Right lung (tissue), 5 donors: ENCODE results near the gene PTPRN2. TPM values are rescaled to one million over a fixed set of nuclear protein-coding genes. Genes with fewer than 3 reads are reported as not detected.
"Not testable (repeated sequence)": the region's sequence is repeated elsewhere in the genome, so short reads cannot be mapped to it uniquely, and the experiment has no call there.

Source experiments
- DNase-seq, 2 donors: peaks; one replicate each; pipeline ENCODE4 v3.0.0-alpha.2; 2013
- polyA plus RNA-seq, 5 donors: library from polyadenylated mRNA; unstranded; fragments of 120-200 nt; gene quantifications; one replicate each; pipeline versions ENCODE4 v1.2.1 to v1.2.3, GENCODE V29; 2013; ENCODE audit warnings: inconsistent platforms in 1 of 5, low replicate concordance in 1 of 5; ENCODE audit not compliant: insufficient read length in 5 of 5, insufficient read depth in 1 of 5

Gene PTPRN2
- polyA plus RNA-seq, 5 donors: 6.2 to 8.1 (median 7.0) TPM

DNA sequence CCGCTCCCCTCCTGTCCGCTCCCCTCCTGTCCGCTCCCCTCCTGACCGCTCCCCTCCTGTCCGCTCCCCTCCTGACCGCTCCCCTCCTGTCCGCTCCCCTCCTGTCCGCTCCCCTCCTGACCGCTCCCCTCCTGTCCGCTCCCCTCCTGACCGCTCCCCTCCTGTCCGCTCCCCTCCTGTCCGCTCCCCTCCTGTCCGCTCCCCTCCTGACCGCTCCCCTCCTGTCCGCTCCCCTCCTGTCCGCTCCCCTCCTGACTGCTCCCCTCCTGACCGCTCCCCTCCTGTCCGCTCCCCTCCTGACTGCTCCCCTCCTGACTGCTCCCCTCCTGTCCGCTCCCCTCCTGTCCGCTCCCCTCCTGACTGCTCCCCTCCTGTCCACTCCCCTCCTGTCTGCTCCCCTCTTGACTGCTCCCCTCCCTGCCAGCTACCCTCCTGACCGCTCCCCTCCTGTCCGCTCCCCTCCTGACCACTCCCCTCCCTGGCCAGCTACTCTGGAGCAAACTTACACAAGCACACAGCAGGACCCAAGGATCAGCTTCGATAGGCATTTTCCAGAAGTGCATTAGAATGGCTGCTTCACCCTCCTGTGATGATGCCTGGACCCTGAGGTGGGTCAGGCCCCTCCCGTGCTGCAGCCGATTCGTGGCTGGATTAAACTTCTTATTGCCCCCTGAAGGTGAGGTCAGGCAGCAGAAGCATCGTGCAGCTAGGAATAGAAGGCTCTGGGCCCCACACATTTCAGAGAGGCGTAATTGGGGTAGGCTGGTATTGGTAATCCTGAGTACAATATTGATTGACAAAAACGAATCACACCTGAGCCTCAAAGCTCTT lies 235.5 kb downstream of the PTPRN2 start:
- not testable (repeated sequence) for DNase-seq

DNA sequence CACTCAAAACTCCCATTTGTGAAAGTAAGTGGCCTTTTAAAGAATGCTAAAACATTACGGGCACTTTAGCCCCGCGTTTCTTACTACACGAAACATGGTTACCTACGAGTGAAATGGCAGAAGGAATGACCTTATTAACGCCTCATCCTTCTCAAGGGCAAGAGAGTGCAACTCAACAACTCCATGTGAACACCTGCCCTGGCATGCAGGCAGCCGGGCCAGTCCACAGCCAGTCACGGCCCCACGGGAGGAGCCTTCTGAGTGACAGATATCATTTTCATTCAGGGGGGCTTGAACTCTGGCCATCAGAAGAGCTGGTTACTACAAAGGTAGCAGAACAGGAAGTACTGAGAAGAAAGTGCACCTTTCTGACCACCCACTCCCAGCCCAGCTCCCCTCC lies 236.1 kb downstream of the PTPRN2 start:
- DNase-seq: no peak

DNA sequence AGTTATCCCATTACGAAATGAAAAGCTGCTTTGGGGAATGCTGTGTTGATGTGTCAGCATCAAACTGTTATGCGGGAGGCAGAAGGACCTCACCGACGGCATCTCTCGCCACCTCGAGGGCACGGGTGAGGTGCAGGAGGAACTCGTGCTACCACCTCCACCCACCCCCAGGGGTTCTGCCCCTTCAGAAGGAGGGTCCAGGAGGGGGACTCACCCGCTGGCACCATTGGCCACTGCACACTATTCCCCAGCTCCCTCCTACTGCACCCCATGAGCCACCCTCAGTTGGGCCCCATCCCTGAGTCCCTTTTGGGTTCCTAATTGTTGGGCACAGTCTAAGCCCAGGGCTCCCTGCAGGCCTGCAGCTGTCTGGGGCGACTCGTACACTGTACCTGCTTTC lies 236.6 kb downstream of the PTPRN2 start:
- DNase-seq: no peak

DNA sequence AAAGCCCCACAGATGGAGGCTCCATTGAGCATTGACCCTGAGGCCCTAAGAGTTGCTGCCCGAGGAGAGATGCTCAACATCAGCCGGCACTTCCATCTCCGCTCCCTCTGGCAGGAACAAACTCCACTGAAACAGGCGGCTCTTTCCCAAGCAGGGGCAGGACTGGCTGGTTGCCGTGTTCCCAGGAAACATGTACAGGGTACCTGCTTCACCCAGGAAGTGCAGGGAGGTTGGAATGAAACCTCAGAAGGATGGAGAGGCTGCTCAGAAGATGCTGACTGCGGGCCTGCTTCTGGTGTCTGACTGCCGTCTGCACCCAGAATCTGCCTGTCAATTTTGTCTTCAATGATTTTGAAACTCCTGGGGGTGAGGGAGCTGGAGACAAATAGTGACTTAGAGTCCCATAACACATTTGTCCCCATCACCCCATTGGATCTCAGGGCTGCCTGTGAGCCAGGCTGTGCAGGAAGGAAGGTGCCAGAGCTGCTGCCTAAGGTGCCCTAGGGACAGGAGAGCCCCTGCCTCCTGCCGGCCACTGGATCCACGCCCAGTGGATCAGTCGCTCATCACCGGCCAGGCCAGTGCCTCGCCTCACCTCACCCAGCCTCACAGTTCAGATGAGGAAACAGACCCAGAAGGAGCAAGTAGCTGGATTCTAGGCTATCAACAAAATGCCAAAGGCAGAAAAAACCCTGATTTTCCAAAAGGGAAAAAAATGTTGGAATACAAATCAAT lies 237.3 kb downstream of the PTPRN2 start:
- DNase-seq: no peak

DNA sequence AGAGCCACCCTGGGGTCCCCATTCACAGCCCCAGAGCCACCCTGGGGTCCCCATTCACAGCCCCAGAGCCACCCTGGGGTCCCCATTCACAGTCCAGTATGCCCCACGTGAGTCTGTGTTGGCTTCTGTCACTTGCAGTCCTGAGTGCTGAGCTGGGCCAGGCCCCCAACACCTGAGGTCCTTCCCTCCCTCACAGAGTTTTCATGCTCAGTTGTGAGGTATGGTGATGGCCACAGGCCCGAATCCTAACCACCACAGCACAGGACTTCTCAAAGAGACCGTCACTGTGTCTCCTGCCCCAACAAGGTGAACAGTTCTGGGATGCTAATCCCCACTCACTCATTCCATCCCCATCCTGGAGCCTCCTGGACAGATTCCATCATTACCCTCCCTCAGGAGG lies 239.2 kb downstream of the PTPRN2 start:
- DNase-seq: no peak

DNA sequence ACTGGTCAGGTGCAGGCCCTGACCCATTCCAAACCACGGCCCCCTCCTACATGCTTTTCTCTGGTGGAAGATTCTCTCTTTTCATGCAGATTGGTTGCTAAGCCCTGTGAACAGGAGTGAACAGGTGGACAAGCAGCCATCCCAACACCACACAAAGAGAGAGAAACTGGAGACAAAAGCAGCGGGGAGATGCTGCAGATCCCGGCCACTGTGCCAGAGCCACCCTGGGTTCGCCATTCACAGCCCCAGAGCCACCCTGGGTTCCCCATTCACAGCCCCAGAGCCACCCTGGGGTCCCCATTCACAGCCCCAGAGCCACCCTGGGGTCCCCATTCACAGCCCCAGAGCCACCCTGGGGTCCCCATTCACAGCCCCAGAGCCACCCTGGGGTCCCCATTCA lies 239.6 kb downstream of the PTPRN2 start:
- DNase-seq: not testable (repeated sequence)

DNA sequence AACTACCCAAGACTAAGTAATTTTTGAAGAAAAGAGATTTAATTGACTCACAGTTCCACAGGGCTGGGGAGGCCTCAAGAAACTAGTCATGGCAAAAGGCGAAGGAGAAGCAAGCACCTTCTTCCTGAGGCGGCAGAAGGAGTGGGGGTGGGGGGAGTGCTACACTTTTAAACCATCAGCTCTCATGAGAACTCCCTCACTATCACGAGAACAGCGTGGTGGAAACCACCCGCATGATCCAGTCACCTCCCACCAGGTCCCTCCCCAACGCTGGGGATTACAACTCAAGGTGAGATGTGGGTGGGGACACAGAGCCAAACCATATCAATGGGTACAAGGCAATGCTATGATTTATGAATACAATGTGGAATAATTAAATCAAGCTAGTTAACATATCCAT lies 241.9 kb downstream of the PTPRN2 start:
- DNase-seq: no peak

DNA sequence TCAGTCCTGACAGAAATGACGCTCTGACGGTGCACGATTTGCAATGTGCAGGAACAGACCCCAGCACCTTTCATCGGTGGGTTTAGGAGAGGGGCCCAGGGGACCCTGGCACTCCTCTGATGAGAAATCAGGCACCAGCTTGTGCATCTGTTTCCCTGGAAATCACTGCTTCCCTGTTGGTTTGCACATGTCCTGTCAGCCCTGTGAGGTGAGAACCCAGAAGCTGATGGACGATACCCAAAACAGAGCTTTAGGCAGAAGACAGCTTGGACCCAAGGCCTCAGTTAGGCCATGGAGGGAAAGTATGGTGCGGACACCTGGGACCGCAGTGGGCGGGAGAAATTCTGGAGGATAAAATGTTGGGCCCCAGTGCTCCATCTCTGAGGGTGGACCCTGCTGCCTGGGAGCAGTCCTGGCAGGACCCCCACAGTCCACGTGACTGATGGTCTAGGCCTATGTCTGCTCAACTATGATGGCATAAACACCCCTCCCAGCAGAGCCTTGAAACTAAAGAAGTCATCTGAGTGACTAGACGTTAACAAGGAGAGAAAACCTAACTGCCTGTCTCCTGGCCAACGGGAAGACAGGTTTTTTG lies 242.8 kb downstream of the PTPRN2 start:
- DNase-seq: no peak

DNA sequence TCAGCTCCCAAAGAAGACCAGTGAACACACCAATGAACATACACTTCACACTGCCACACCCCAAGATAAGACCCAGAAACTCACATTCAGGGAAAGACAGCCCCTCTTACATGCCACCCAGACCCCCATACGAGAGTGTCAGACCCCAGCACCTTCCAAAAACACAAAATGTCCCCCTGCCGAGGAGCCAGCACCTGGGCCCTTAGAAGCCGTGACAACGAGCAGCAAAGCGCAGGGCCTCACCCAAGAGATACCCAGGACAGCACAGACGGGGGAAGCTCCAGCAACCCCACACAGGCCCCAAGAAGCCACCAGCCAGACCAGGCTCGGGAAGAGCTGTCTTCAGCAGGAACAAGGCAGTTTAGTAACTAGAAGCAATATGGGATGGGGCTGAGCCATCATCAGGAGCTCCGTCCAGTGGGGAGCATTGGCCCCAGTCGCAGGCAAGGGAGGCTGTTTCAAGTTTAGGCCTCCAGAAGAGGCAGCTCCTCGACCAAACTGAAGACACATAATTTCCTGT lies 243.6 kb downstream of the PTPRN2 start:
- DNase-seq: no peak

DNA sequence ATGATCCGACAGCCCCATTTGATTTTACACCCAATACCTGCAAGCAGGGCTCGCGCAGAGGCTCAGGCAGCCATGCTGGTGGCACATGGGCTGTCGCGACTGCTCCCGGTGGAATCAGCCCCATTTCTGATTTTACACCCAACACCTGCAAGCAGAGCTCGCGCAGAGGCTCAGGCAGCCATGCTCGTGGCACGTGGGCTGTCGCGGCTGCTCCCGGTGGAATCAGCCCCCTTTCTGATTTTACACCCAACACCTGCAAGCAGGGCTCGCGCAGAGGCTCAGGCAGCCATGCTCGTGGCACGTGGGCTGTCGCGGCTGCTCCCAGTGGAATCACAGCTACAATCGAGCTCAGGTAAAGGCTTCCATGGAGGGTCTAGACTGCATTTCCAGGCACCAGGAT lies 244.1 kb downstream of the PTPRN2 start:
- DNase-seq: no peak

DNA sequence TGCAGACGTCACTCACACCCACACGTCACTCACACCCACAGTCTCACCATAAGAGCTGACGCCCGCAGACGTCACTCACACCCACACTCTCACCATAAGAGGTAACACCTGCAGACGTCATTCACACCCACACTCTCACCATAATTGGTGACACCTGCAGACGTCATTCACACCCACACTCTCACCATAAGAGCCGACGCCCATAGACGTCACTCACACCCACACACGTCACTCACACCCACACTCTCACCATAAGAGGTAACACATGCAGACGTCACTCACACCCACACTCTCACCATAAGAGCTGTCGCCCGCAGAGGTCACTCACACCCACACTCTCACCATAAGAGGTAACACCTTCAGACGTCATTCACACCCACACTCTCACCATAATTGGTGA lies 246.5 kb downstream of the PTPRN2 start:
- not testable (repeated sequence) for DNase-seq

DNA sequence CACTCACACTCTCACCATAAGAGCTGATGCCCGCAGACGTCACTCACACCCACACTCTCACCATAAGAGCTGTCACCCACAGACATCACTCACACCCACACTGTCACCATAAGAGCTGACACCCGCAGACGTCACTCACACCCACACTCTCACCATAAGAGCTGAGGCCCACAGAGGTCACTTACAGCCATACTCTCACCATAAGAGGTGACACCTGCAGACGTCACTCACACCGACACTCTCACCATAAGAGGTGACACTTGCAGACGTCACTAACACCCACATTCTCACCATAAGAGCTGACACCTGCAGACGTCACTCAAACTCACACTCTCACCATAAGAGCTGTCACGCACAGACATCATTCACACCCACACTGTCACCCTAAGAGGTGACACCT lies 250.7 kb downstream of the PTPRN2 start:
- DNase-seq: not testable (repeated sequence)

DNA sequence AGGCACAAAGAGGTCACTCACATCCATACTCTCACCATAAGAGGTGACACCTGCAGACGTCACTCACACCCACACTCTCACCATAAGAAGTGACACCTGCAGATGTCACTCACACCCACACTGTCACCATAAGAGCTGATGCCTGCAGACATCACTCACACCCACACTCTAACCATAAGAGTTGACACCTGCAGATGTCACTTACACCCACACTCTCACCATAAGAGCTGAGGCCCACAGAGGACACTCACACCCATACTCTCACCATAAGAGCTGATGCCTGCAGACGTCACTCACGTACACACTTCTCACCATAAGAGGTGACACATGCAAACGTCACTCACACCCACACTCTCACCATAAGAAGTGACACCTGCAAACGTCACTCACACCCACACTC lies 255.1 kb downstream of the PTPRN2 start:
- not testable (repeated sequence) for DNase-seq

DNA sequence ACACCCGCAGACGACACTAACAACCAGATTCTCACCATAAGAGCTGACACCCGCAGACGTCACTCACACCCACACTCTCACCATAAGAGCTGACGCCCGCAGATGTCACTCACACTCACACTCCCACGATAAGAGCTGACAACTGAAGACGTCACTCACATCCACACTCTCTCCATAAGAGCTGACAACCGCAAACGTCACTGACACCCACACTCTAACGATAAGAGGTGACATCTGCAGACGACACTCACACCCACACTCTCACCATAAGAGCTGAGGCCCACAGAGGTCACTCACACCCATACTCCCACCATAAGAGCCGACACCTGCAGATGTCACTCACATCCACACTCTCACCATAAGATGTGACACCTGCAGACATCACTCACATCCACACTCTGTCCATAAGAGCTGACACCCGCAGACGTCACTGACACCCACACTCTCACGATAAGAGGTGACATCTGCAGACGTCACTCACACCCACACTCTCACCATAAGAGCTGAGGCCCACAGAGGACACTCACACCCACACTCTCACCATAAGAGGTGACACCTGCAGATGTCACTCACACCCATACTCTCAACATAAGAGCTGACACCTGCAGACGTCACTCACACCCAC lies 255.7 kb downstream of the PTPRN2 start:
- DNase-seq: not testable (repeated sequence)

DNA sequence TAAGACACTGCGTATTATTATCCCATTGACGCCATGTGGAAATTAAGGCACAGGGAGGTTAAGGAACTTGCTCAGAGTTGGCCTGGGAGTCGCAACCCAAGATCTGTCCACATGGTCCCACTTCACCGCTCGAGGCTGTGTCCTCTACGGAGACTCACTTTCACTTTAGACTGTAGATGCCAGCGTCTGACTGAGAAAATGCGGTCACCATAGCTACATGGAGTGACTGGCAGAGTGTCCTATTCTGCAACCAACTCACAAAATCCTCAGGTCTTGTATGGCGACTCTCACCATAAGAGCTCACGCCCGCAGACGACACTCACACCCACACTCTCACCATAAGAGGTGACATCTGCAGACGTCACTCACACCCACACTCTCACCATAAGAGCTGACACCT lies 257.9 kb downstream of the PTPRN2 start:
- no peak for DNase-seq

DNA sequence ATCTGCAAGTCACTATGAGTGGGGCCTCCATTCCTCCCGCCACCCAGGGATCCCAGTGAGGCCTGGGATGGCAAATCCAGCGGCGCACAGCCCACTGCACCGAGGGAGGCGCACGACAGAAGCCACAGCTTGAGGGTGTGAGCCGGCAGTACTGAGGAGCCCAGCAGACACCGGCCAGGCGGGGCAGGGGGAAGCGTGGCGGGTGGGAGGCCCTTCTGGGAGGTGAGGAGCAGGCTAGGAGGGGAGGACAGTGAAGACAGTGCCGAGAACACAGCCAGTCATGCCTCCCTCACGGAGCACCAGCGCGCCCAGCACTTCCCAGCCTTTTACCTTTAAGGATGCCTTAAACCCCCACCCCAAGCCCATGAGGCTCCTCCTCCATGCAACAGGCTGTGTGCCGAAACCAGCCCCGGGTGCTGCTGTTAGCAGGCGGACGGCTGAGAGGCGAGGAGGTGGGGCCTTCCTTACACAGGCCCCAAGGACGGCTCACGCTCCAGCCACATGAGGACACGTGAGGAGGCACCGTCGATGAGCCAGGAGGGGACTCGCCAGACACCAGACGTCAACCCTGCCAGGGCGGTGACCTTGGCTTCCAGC lies 258.5 kb downstream of the PTPRN2 start:
- DNase-seq: no peak

DNA sequence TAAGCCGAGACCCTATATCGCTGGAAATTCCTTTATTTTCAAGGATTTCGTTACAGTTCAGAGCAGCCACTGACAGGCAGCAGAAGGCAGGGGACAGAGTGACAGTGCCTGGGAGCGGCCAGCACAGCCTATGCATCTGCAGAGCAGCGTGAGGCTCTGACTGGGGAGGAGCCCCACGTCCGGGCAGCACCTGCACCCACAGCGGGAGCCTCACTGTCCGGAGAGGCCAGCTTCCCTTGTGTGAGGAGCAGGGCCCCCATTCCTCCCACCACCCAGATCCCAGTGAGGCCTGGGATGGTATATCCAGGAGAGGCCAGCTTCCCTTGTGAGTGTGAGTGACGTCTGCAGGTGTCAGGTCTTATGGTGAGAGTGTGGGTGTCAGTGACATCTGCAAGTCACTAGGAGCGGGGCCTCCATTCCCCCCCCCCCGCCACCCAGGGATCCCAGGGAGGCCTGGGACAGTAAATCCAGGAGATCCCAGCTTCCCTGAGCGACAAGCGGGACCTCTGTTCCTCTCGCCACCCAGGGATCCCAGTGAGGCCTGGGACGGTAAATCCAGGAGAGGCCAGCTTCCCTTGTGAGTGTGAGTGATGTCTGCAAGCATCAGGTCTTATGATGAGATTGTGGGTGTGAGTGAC lies 259.1 kb downstream of the PTPRN2 start:
- DNase-seq: no peak

DNA sequence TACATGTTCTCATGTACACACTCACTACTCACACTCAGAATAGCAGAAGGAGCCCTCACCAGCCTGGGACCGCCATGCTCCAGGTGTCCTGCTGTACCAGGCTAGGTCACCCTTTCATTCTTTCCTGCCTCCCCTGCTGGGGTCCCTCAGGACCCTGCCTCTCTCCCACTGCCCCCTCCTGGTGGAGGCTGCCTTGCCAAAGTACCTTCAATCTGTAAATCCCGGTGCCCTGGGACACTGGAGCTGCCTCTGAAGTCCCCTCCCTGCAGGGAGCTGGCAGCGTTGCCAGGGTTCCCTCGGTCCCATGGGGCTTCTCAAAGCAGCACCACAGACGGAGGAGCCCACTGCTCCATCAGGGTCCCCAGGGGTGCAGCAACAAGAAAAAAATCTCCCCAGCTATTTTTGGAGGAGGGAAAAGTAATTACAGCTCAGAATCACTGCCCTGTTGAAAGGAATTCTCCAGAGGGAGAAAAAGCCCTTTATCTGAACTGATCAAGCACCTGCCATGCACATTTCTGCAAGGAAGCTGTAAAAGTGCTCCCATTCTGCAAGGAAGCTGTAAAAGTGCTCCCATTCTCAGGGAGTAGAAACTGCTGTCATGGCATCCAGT lies 259.9 kb downstream of the PTPRN2 start:
- DNase-seq: no peak

DNA sequence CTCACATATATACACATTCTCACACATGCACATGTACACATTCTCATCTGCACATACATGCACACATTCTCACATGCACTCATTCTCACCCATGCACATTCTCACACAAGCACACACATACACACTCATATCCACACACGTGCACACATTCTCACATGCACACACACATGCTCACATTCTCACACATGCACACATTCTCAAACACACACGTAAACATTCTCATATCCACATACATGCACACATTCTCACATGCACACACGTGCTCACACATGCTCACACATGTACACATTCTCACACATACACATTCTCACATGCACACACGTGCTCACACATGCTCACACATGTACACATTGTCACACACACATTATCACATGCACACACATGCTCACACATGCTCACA lies 260.6 kb downstream of the PTPRN2 start:
- DNase-seq: no peak

DNA sequence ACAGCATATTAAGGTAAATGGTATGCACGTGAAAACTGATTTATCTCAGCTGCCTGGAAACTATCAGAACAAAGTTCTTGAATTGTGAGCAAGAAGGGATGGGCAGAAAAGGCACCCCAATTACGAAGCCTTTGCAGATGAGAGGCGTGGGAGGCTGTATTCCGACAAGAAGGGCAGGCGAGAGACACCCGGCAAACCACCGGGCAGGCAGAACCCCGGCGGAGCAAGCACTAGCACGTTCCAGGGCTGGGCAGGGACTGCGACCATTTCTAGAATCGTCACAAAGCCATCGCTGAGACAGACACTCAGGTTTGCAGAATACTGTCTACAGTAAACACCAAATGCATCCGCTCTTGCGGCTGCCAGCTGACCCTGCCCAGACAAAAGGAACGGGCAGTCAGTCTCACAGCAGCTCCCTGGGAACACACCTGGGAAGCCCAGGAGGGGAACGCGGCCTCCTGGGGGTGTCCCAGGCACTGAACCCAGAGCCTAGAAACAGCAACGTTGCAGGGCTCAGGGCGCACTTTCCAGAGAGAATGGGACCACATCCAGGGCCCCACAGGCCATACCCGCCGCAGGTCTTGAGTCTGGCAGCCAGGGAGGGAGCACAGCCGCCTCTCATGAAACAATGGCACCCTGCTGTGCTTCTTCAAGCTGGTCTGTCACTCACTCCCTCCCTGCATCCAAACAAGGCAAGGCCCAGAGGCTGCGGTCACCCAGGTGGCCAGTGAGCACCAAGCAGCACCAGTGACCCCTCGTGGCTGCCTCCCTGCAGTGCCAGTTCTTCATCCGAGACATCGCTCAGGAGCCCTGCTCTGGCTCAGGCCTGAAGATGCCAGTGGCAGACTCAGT lies 261.9 kb downstream of the PTPRN2 start:
- no peak for DNase-seq
